GM18951 (cell line): ENCODE measurements around the gene ING1.
"Not testable (repeated sequence)": the region's sequence is repeated elsewhere in the genome, so short reads cannot be mapped to it uniquely, and the experiment has no call there.

Experiments used
- POLR2A ChIP-seq: IDR thresholded peaks from 4 replicates; pipeline ENCODE4 v1.6.1; 2011; ENCODE audit warnings: mild to moderate bottlenecking; ENCODE audit not compliant: insufficient read length, insufficient read depth; ENCODE audit errors: extremely low read depth
- in situ Hi-C: fragments of 300-500 bp; cut with MboI; formaldehyde crosslinking; loops from one replicate; pipeline ENCODE4 v1.12.0; 2022; ENCODE audit warnings: low sequenced_read_pairs, mixed read lengths, inconsistent platforms; ENCODE audit not compliant: unreplicated experiment

Gene ING1

GRCh38 chr13:110713642-110713952 is at the start of gene ING1:
TSS of gene ING1 (plus strand) at chr13:110713700. CDS start at chr13:110714150, 450 bp downstream.
- in situ Hi-C loops: no loop called here
- no peak for TF ChIP-seq POLR2A

- no peak for TF ChIP-seq POLR2A
Measured at GRCh38 chr13:110664041-110664440, 49.5 kb upstream of the ING1 start.

GRCh38 chr13:110664673-110665072 is 48.8 kb upstream of the ING1 start:
- TF ChIP-seq POLR2A: no peak
- in situ Hi-C loops: no loop called here

More at GRCh38 chr13:110664041-110664440, 49.5 kb upstream of the ING1 start:
- in situ Hi-C loops: no loop called here

GRCh38 chr13:110665491-110666254 is 47.8 kb upstream of the ING1 start:
- in situ Hi-C loops: no loop called here
- no peak for TF ChIP-seq POLR2A

GRCh38 chr13:110666255-110666533 is 47.3 kb upstream of the ING1 start:
- in situ Hi-C loops: no loop called here
- TF ChIP-seq POLR2A: no peak

GRCh38 chr13:110669036-110669435 is 44.5 kb upstream of the ING1 start:
- in situ Hi-C loops: no loop called here
- no peak for TF ChIP-seq POLR2A

- in situ Hi-C loops: not testable (repeated sequence)
Measured at GRCh38 chr13:110669814-110670213, 43.7 kb upstream of the ING1 start.

- in situ Hi-C loops: no loop called here
- no peak for TF ChIP-seq POLR2A
Measured at GRCh38 chr13:110676595-110677587, 36.6 kb upstream of the ING1 start.

- no peak for TF ChIP-seq POLR2A
- in situ Hi-C loops: no loop called here
Measured at GRCh38 chr13:110677731-110678545, 35.6 kb upstream of the ING1 start.

- TF ChIP-seq POLR2A: no peak
- in situ Hi-C loops: no loop called here
Measured at GRCh38 chr13:110680852-110681251, 32.6 kb upstream of the ING1 start.

GRCh38 chr13:110681868-110682550 is 31.5 kb upstream of the ING1 start:
- no peak for TF ChIP-seq POLR2A
- in situ Hi-C loops: no loop called here

GRCh38 chr13:110682746-110683145 is 30.8 kb upstream of the ING1 start:
- TF ChIP-seq POLR2A: no peak
- in situ Hi-C loops: no loop called here
